Immature natural killer cell (primary cell): Measurements from ENCODE around the gene SHC2. TPM values are rescaled to one million over a fixed set of nuclear protein-coding genes. Genes with fewer than 3 reads are reported as not detected.
"Not testable (repeated sequence)": the region's sequence is repeated elsewhere in the genome, so short reads cannot be mapped to it uniquely, and the experiment has no call there.

ENCODE experiments used
- DNase-seq, 3 donors: peaks; one replicate each; pipeline ENCODE4 v3.0.0; 2022; ENCODE audit warnings: mixed read lengths in 1 of 3
- H3K27ac Mint-ChIP-seq, 6 donors: one replicate each; pipeline ENCODE4 v1.8.0; 2020; ENCODE audit warnings: mixed read lengths in 6 of 6, mild to moderate bottlenecking in 5 of 6, inconsistent platforms in 4 of 6, moderate library complexity in 3 of 6
- H3K27me3 Mint-ChIP-seq, 3 donors: one replicate each; pipeline ENCODE4 v1.8.0; 2020 to 2021; ENCODE audit warnings: low read depth in 3 of 3, mild to moderate bottlenecking in 3 of 3, mixed read lengths in 3 of 3, moderate library complexity in 3 of 3, inconsistent platforms in 1 of 3
- H3K36me3 Mint-ChIP-seq, 3 donors: one replicate each; pipeline ENCODE4 v1.8.0; 2020; ENCODE audit warnings: mixed read lengths in 3 of 3, inconsistent platforms in 2 of 3, mild to moderate bottlenecking in 2 of 3
- H3K4me1 Mint-ChIP-seq, 2 donors: one replicate each; pipeline ENCODE4 v1.8.0; 2020; ENCODE audit warnings: inconsistent platforms in 2 of 2, mild to moderate bottlenecking in 2 of 2, mixed read lengths in 2 of 2, moderate library complexity in 1 of 2
- H3K4me3 Mint-ChIP-seq, 5 donors: one replicate each; pipeline ENCODE4 v1.8.0; 2020; ENCODE audit warnings: mild to moderate bottlenecking in 5 of 5, mixed read lengths in 5 of 5, inconsistent platforms in 3 of 5, moderate library complexity in 3 of 5
- H3K9me3 Mint-ChIP-seq, 6 donors: one replicate each; pipeline ENCODE4 v1.8.0; 2020; ENCODE audit warnings: mild to moderate bottlenecking in 6 of 6, mixed read lengths in 6 of 6, inconsistent platforms in 4 of 6, moderate library complexity in 3 of 6
- polyA plus RNA-seq, 3 donors: library from polyadenylated mRNA; unstranded; fragments of 300-500 nt; fragmentation: Illumina TruSeq; gene quantifications; one replicate each; pipeline ENCODE4 v1.2.3, GENCODE V29; 2021

SHC2 gene
- polyA plus RNA-seq, 3 donors from 2014 or later = not detected

- H3K4me1 Mint-ChIP-seq = peaks cover 0 to 1% of the 10 kb centered on the region in 2 donors
- H3K4me3 Mint-ChIP-seq = no peak overlapping the region
- H3K36me3 Mint-ChIP-seq = no peaks in the 10 kb centered on the region
- H3K27ac Mint-ChIP-seq = no peak overlapping the region
- H3K9me3 Mint-ChIP-seq = peaks cover 0 to 3% (median 2%) of the 10 kb centered on the region in 6 donors
- H3K27me3 Mint-ChIP-seq = peaks cover 0 to 11% (median 10%) of the 10 kb centered on the region in 3 donors
- DNase-seq = no peak
Observed at GRCh38 chr19:390386-391206, 70.2 kb downstream of the SHC2 start.

GRCh38 chr19:389935-390289, 70.9 kb downstream of the SHC2 start:
- peaks cover 0 to 11% (median 11%) of the 10 kb centered on the region in 3 donors for H3K27me3 Mint-ChIP-seq
- H3K9me3 Mint-ChIP-seq = peaks cover 0 to 2% (median 0%) of the 10 kb centered on the region in 6 donors
- no peak overlapping the region for H3K27ac Mint-ChIP-seq
- DNase-seq = no peak
- no peak overlapping the region for H3K4me3 Mint-ChIP-seq
- no peaks in the 10 kb centered on the region for H3K4me1 Mint-ChIP-seq
- H3K36me3 Mint-ChIP-seq = no peaks in the 10 kb centered on the region

GRCh38 chr19:389255-389934, 71.4 kb downstream of the SHC2 start:
- H3K27ac Mint-ChIP-seq = no peak overlapping the region
- DNase-seq = no peak
- peaks cover 0 to 2% (median 0%) of the 10 kb centered on the region in 6 donors for H3K9me3 Mint-ChIP-seq
- no peaks in the 10 kb centered on the region for H3K36me3 Mint-ChIP-seq
- H3K27me3 Mint-ChIP-seq = peaks cover 0 to 14% (median 12%) of the 10 kb centered on the region in 3 donors
- no peak overlapping the region for H3K4me3 Mint-ChIP-seq
- no peaks in the 10 kb centered on the region for H3K4me1 Mint-ChIP-seq

- Mint-ChIP-seq H3K4me3 (no peak overlapping the region), H3K36me3 (no peaks in the 10 kb centered on the region), H3K27ac (no peak overlapping the region), H3K9me3 (peaks cover 0 to 2% (median 0%) of the 10 kb centered on the region in 6 donors), H3K4me1 (no peaks in the 10 kb centered on the region), H3K27me3 (peaks cover 3 to 21% (median 16%) of the 10 kb centered on the region in 3 donors)
- DNase-seq = no peak
Observed at GRCh38 chr19:388691-389090, 72.1 kb downstream of the SHC2 start.

GRCh38 chr19:387777-388176, 73.1 kb downstream of the SHC2 start:
- peaks cover 4 to 24% (median 15%) of the 10 kb centered on the region in 3 donors for H3K27me3 Mint-ChIP-seq
- no peak for DNase-seq
- H3K4me3 Mint-ChIP-seq = no peak overlapping the region
- H3K9me3 Mint-ChIP-seq = peaks cover 0 to 2% (median 0%) of the 10 kb centered on the region in 6 donors
- no peaks in the 10 kb centered on the region for H3K4me1 Mint-ChIP-seq
- no peak overlapping the region for H3K27ac Mint-ChIP-seq
- H3K36me3 Mint-ChIP-seq = no peaks in the 10 kb centered on the region

GRCh38 chr19:386632-387301, 74.1 kb downstream of the SHC2 start:
- not testable (repeated sequence) for H3K36me3 Mint-ChIP-seq, DNase-seq, H3K9me3 Mint-ChIP-seq, H3K4me1 Mint-ChIP-seq, H3K4me3 Mint-ChIP-seq, H3K27ac Mint-ChIP-seq
- peaks cover 6 to 27% (median 17%) of the 10 kb centered on the region in 3 donors for H3K27me3 Mint-ChIP-seq

- DNase-seq, H3K9me3 Mint-ChIP-seq, H3K36me3 Mint-ChIP-seq, H3K27ac Mint-ChIP-seq, H3K4me3 Mint-ChIP-seq, H3K4me1 Mint-ChIP-seq: not testable (repeated sequence)
- H3K27me3 Mint-ChIP-seq = peaks cover 6 to 27% (median 17%) of the 10 kb centered on the region in 3 donors
Observed at GRCh38 chr19:386189-386588, 74.6 kb downstream of the SHC2 start.

- H3K36me3 Mint-ChIP-seq = no peaks in the 10 kb centered on the region
- DNase-seq = peak in 2 of 3 donors; percentile 17
- peaks cover 6 to 27% (median 17%) of the 10 kb centered on the region in 3 donors for H3K27me3 Mint-ChIP-seq
- peak overlapping the region in 1 of 6 donors; percentile 45 for H3K27ac Mint-ChIP-seq
- peaks cover 0 to 1% of the 10 kb centered on the region in 2 donors for H3K4me1 Mint-ChIP-seq
- peaks cover 0 to 2% (median 0%) of the 10 kb centered on the region in 6 donors for H3K9me3 Mint-ChIP-seq
- no peak overlapping the region for H3K4me3 Mint-ChIP-seq
Observed at GRCh38 chr19:384799-385169, 76.0 kb downstream of the SHC2 start.

GRCh38 chr19:383922-384798, 76.7 kb downstream of the SHC2 start:
- Mint-ChIP-seq H3K9me3 (peaks cover 0 to 2% (median 0%) of the 10 kb centered on the region in 6 donors), H3K36me3 (no peaks in the 10 kb centered on the region), H3K4me1 (peaks cover 0 to 1% of the 10 kb centered on the region in 2 donors), H3K27ac (peak overlapping the region in 1 of 6 donors; percentile 45), H3K27me3 (peaks cover 6 to 28% (median 17%) of the 10 kb centered on the region in 3 donors), H3K4me3 (peak overlapping the region in 1 of 5 donors; percentile 17)
- DNase-seq = no peak

GRCh38 chr19:383040-383439, 77.8 kb downstream of the SHC2 start:
- no peak overlapping the region for H3K4me3 Mint-ChIP-seq

GRCh38 chr19:382578-382977, 78.3 kb downstream of the SHC2 start:
- H3K36me3 Mint-ChIP-seq, H3K4me1 Mint-ChIP-seq, H3K9me3 Mint-ChIP-seq, H3K27ac Mint-ChIP-seq: not testable (repeated sequence)
- Mint-ChIP-seq H3K27me3 (peaks cover 6 to 28% (median 17%) of the 10 kb centered on the region in 3 donors), H3K4me3 (peak overlapping the region in 1 of 5 donors; percentile 47)
- peak in 1 of 3 donors; percentile 19 for DNase-seq

More at GRCh38 chr19:383040-383439, 77.8 kb downstream of the SHC2 start:
- no peak for DNase-seq
- H3K27ac Mint-ChIP-seq = no peak overlapping the region
- peaks cover 0 to 2% (median 0%) of the 10 kb centered on the region in 6 donors for H3K9me3 Mint-ChIP-seq
- no peaks in the 10 kb centered on the region for H3K36me3 Mint-ChIP-seq
- peaks cover 6 to 28% (median 17%) of the 10 kb centered on the region in 3 donors for H3K27me3 Mint-ChIP-seq
- peaks cover 0 to 1% of the 10 kb centered on the region in 2 donors for H3K4me1 Mint-ChIP-seq

- not testable (repeated sequence) for H3K4me3 Mint-ChIP-seq, DNase-seq, H3K4me1 Mint-ChIP-seq, H3K36me3 Mint-ChIP-seq, H3K9me3 Mint-ChIP-seq, H3K27ac Mint-ChIP-seq
- H3K27me3 Mint-ChIP-seq = peaks cover 6 to 28% (median 17%) of the 10 kb centered on the region in 3 donors
Observed at GRCh38 chr19:381901-382300, 78.9 kb downstream of the SHC2 start.

GRCh38 chr19:380618-381219, 80.1 kb downstream of the SHC2 start:
- H3K36me3 Mint-ChIP-seq, H3K27ac Mint-ChIP-seq, H3K4me1 Mint-ChIP-seq, H3K9me3 Mint-ChIP-seq, DNase-seq: not testable (repeated sequence)
- H3K27me3 Mint-ChIP-seq = peaks cover 6 to 23% (median 18%) of the 10 kb centered on the region in 3 donors
- peak overlapping the region in 1 of 5 donors; percentile 18 for H3K4me3 Mint-ChIP-seq
